A673 (cell line): ENCODE results near the gene GCC1. TPM values are rescaled to one million over a fixed set of nuclear protein-coding genes. Genes with fewer than 3 reads are reported as not detected.

Source experiments
- BruUV-seq: library from RNA; stranded (reverse); fragments of 400-500 nt; replicated peaks from 2 replicates; lab custom pipeline; 2021; lab: Mats Ljungman, UMichigan
- CTCF ChIA-PET: fragments of 300-600 bp; sonication (Branson Sonifier 250); formaldehyde crosslinking; loops from one replicate; lab custom pipeline; 2022; ENCODE audit warnings: antibody characterized with exemption; lab: Charles Lee
- POLR2A ChIA-PET: fragments of 300-600 bp; sonication (Branson Sonifier 250); formaldehyde crosslinking; loops from one replicate; lab custom pipeline; 2022; ENCODE audit warnings: antibody characterized with exemption; ENCODE audit not compliant: low non-redundant PET; lab: Charles Lee
- DNase-seq: peaks from one replicate; pipeline ENCODE4 v3.0.0-alpha.2; 2015; ENCODE audit warnings: low spot score
- H3K27ac ChIP-seq: fragments of 200-600 bp; sonication (generic); 2 replicates; pipeline ENCODE4 v1.5.1; 2016; ENCODE audit warnings: mixed run types, low read depth, mild to moderate bottlenecking, mixed read lengths, antibody characterized with exemption, low read length; ENCODE audit not compliant: poor library complexity, severe bottlenecking
- H3K27me3 ChIP-seq: fragments of 200-600 bp; sonication (generic); replicated peaks from 2 replicates; pipeline ENCODE4 v1.6.1; 2017; ENCODE audit warnings: mixed run types, low read depth, mild to moderate bottlenecking, mixed read lengths, antibody characterized with exemption, low read length; ENCODE audit not compliant: insufficient read depth, poor library complexity
- H3K36me3 ChIP-seq: fragments of 200-600 bp; sonication (generic); 2 replicates; pipeline ENCODE4 v1.6.1; 2016; ENCODE audit warnings: mixed run types, mild to moderate bottlenecking, mixed read lengths, antibody characterized with exemption, low read length; ENCODE audit not compliant: insufficient read depth, poor library complexity, severe bottlenecking
- H3K4me1 ChIP-seq: fragments of 200-600 bp; sonication (generic); 2 replicates; pipeline ENCODE4 v1.6.1; 2017; ENCODE audit warnings: mixed run types, mild to moderate bottlenecking, mixed read lengths, antibody characterized with exemption, low read length; ENCODE audit not compliant: insufficient read depth, poor library complexity, severe bottlenecking
- H3K4me3 ChIP-seq: fragments of 200-600 bp; sonication (generic); 2 replicates; pipeline ENCODE4 v1.5.1; 2016; ENCODE audit warnings: low read depth, mixed run types, mild to moderate bottlenecking, mixed read lengths, low read length; ENCODE audit not compliant: poor library complexity, severe bottlenecking
- H3K9me3 ChIP-seq: fragments of 200-600 bp; sonication (generic); 2 replicates; pipeline ENCODE4 v1.6.1; 2016; ENCODE audit warnings: mixed run types, low read depth, mild to moderate bottlenecking, mixed read lengths, antibody characterized with exemption, low read length; ENCODE audit not compliant: poor library complexity, severe bottlenecking
- EZH2 ChIP-seq: fragments of 200-600 bp; sonication (generic); IDR thresholded peaks from 2 replicates; pipeline ENCODE4 v1.6.1; 2017; ENCODE audit warnings: borderline replicate concordance, low read depth, mild to moderate bottlenecking, mixed read lengths, antibody characterized with exemption, low read length; ENCODE audit not compliant: poor library complexity, severe bottlenecking
- intact Hi-C: fragments of 100-400 bp; cut with micrococcal nuclease; formaldehyde crosslinking; loops from one replicate; pipeline ENCODE4 v1.10.0; 2022; ENCODE audit not compliant: unreplicated experiment
- total RNA-seq: library from RNA; stranded (reverse); gene quantifications from 2 replicates; pipeline ENCODE4 v1.2.3, GENCODE V29; 2021
- TF ChIP-seq, protein P1 (sequence below): fragments of 300-800, 200-600 bp; sonication (generic); conservative IDR thresholded peaks from 2 replicates; pipeline ENCODE4 v1.5.1; 2017; ENCODE audit warnings: low read depth, mild to moderate bottlenecking, antibody characterized with exemption, low read length, moderate library complexity, mixed read lengths

GCC1 gene
- total RNA-seq, 1 experiment from 2014 or later: 15.2 TPM

DNA sequence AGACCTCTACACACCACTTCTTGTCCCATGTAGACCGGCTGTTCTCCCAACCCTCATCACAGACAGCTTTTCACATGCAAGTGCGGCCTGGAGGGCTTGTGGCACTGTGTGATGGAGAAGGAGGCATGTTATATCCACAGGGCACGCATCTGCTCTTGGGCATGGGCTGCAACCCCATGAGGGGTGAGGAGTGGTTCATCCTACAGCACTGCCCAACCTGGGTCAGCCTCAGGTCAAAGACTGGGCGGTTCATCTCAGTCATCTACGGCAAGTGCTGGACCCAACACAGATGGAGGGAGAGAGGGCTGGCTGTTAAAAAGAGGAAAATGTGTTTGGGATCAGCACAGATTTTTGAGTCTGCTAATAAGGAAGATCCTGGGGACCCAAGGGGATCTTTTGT, 10.3 kb upstream of the GCC1 start:
- Histone ChIP-seq H3K36me3 (peaks cover 10% of the 10 kb centered on the region), H3K4me3 (no peak overlapping the region), H3K4me1 (no peaks in the 10 kb centered on the region), H3K27ac (no peak overlapping the region), H3K27me3 (peaks cover 3% of the 10 kb centered on the region), H3K9me3 (no peaks in the 10 kb centered on the region)
- no peak for TF ChIP-seq EZH2
- TF ChIP-seq, protein P1, sequence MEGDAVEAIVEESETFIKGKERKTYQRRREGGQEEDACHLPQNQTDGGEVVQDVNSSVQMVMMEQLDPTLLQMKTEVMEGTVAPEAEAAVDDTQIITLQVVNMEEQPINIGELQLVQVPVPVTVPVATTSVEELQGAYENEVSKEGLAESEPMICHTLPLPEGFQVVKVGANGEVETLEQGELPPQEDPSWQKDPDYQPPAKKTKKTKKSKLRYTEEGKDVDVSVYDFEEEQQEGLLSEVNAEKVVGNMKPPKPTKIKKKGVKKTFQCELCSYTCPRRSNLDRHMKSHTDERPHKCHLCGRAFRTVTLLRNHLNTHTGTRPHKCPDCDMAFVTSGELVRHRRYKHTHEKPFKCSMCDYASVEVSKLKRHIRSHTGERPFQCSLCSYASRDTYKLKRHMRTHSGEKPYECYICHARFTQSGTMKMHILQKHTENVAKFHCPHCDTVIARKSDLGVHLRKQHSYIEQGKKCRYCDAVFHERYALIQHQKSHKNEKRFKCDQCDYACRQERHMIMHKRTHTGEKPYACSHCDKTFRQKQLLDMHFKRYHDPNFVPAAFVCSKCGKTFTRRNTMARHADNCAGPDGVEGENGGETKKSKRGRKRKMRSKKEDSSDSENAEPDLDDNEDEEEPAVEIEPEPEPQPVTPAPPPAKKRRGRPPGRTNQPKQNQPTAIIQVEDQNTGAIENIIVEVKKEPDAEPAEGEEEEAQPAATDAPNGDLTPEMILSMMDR: no peak
- DNase-seq: no peak
- no TSS peak for BruUV-seq
- ChIA-PET CTCF (no interaction called here), POLR2A (no interaction called here)
- intact Hi-C loops: no loop called here

DNA sequence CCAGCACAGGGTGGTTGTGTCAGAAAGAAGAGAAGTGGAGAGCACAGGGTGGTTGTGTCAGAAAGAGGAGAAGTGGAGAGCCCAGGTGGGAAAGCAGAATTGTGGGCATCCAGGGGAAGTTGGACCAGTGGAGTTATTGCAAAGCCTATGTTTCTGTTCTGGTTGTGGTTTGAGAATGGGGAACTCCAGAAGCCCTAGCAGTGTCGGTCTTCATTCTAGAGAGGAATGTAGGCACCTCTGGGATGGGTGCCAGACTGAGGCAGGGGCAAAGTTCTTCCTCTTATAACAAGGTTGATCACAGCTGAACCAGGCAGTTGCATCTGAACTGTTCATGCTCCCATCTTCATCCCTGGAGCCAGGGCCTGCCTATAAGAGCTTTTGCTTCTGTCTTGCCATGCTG, 9.1 kb upstream of the GCC1 start:
- H3K36me3 ChIP-seq: peaks cover 19% of the 10 kb centered on the region

DNA sequence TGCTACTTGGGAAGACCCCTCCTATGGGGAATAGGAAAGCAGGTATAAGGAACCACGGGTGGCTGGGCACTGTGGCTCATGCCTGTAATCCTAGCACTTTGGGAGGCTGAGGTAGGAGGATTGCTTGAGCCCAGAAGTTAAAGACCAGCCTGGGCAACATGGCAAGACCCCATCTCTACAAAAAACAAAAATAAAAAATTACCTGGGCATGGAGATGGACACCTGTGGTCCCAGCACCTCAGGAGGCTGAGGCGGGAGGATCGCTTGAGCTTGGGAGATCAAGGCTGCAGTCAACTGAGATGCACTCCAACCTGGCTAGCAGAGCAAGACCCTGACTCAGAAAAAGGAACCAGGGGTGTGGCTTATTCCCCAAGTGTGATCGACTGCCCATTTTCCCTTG, 7.2 kb upstream of the GCC1 start:
- DNase-seq: no peak
- H3K4me1 ChIP-seq: peaks cover 9% of the 10 kb centered on the region
- TF ChIP-seq EZH2: no peak
- TF ChIP-seq, protein P1: no peak
- no peak overlapping the region for H3K4me3 ChIP-seq
- H3K27me3 ChIP-seq: no peaks in the 10 kb centered on the region
- BruUV-seq: no TSS peak
- intact Hi-C loops: no loop called here
- H3K9me3 ChIP-seq: no peaks in the 10 kb centered on the region
- POLR2A ChIA-PET: no interaction called here
- H3K36me3 ChIP-seq: peaks cover 20% of the 10 kb centered on the region
- CTCF ChIA-PET: no interaction called here
- H3K27ac ChIP-seq: no peak overlapping the region

More for the DNA sequence above, 9.1 kb upstream of the GCC1 start:
- no peak for DNase-seq
- ChIA-PET CTCF (interaction anchor here (0.6 kb wide), 1 partner anchor 336 kb away, joined by 8 read pairs; no protein-coding TSS in a partner anchor), POLR2A (no interaction called here)
- H3K4me1 ChIP-seq: peaks cover 2% of the 10 kb centered on the region
- BruUV-seq: no TSS peak
- no peak overlapping the region for H3K27ac ChIP-seq
- H3K4me3 ChIP-seq: no peak overlapping the region
- no peaks in the 10 kb centered on the region for H3K9me3 ChIP-seq
- TF ChIP-seq EZH2: no peak
- TF ChIP-seq, protein P1: no peak
- intact Hi-C loops: no loop called here
- peaks cover 3% of the 10 kb centered on the region for H3K27me3 ChIP-seq
